Midbrain (tissue), 1 donor: ENCODE measurements around the gene HRH2.
"Not testable (repeated sequence)": the region's sequence is repeated elsewhere in the genome, so short reads cannot be mapped to it uniquely, and the experiment has no call there.

Source experiments
- DNase-seq: peaks from one replicate; lab custom pipeline; 2025; lab: John Stamatoyannopoulos, UW

HRH2 gene

GRCh38 chr5:175657593-175658271, at the start of gene HRH2:
HRH2 (plus strand) TSS chr5:175658071; CDS start chr5:175683234, 25,163 bp downstream.
- DNase-seq: no peak

- DNase-seq: no peak
Observed at GRCh38 chr5:175609526-175609925, 48.3 kb upstream of the HRH2 start.

GRCh38 chr5:175610381-175610780, 47.5 kb upstream of the HRH2 start:
- no peak for DNase-seq

- DNase-seq: no peak
Observed at GRCh38 chr5:175610898-175611297, 47.0 kb upstream of the HRH2 start.

- no peak for DNase-seq
Observed at GRCh38 chr5:175614223-175614815, 43.6 kb upstream of the HRH2 start.

GRCh38 chr5:175614861-175615260, 43.0 kb upstream of the HRH2 start:
- DNase-seq: no peak

- DNase-seq: no peak
Observed at GRCh38 chr5:175616083-175616482, 41.8 kb upstream of the HRH2 start.

GRCh38 chr5:175616527-175616926, 41.3 kb upstream of the HRH2 start:
- not testable (repeated sequence) for DNase-seq

GRCh38 chr5:175617447-175617846, 40.4 kb upstream of the HRH2 start:
- no peak for DNase-seq

GRCh38 chr5:175620527-175620926, 37.3 kb upstream of the HRH2 start:
- DNase-seq: no peak

- no peak for DNase-seq
Observed at GRCh38 chr5:175621971-175622370, 35.9 kb upstream of the HRH2 start.

GRCh38 chr5:175623088-175623487, 34.8 kb upstream of the HRH2 start:
- DNase-seq: no peak

GRCh38 chr5:175624316-175624715, 33.6 kb upstream of the HRH2 start:
- DNase-seq: no peak

GRCh38 chr5:175627005-175627404, 30.9 kb upstream of the HRH2 start:
- DNase-seq: no peak

- no peak for DNase-seq
Observed at GRCh38 chr5:175627739-175628138, 30.1 kb upstream of the HRH2 start.

GRCh38 chr5:175628668-175629067, 29.2 kb upstream of the HRH2 start:
- DNase-seq: no peak

GRCh38 chr5:175629261-175629660, 28.6 kb upstream of the HRH2 start:
- no peak for DNase-seq

GRCh38 chr5:175629793-175630192, 28.1 kb upstream of the HRH2 start:
- DNase-seq: no peak

- no peak for DNase-seq
Observed at GRCh38 chr5:175635854-175636584, 21.9 kb upstream of the HRH2 start.

- DNase-seq: no peak
Observed at GRCh38 chr5:175638305-175638704, 19.6 kb upstream of the HRH2 start.

- no peak for DNase-seq
Observed at GRCh38 chr5:175640106-175640775, 17.6 kb upstream of the HRH2 start.

GRCh38 chr5:175642998-175643397, 14.9 kb upstream of the HRH2 start:
- DNase-seq: no peak

- DNase-seq: no peak
Observed at GRCh38 chr5:175646251-175646650, 11.6 kb upstream of the HRH2 start.
